ENCODE data around the gene S1PR5. TPM values are rescaled to one million over a fixed set of nuclear protein-coding genes. Genes with fewer than 3 reads are reported as not detected.
A peak's percentile ranks its signal among the peaks of the same experiment; 100 is the strongest.

Gene S1PR5
- total RNA-seq, result 1 to 10 TPM; 1.2 to 5.1 TPM
- 1.6 TPM for polyA plus RNA-seq (2013, experiment 1 of 2)
- polyA plus RNA-seq (2013, experiment 2 of 2), result 1.6 TPM
- long read RNA-seq, experiment 1, partial matches to known transcripts, result 0 of 5 reads
- long read RNA-seq, experiment 1, other reads (novel, unspliced or antisense), result 1 of 5 reads
- long read RNA-seq, experiment 2, transcript S1PR5-202 (2 exons, 2,191 nt), result major isoform, 7 of 13 reads
- long read RNA-seq, experiment 2, partial matches to known transcripts, result 0 of 13 reads
- long read RNA-seq, experiment 2, other reads (novel, unspliced or antisense), result 2 of 13 reads
- long read RNA-seq, experiment 3, transcript S1PR5-202 (2 exons, 2,191 nt), result major isoform, 9 of 10 reads
- long read RNA-seq, experiment 3, partial matches to known transcripts, result 0 of 10 reads
- long read RNA-seq, experiment 3, other reads (novel, unspliced or antisense), result 0 of 10 reads
- long read RNA-seq, experiment 4, result 0 reads

DNA sequence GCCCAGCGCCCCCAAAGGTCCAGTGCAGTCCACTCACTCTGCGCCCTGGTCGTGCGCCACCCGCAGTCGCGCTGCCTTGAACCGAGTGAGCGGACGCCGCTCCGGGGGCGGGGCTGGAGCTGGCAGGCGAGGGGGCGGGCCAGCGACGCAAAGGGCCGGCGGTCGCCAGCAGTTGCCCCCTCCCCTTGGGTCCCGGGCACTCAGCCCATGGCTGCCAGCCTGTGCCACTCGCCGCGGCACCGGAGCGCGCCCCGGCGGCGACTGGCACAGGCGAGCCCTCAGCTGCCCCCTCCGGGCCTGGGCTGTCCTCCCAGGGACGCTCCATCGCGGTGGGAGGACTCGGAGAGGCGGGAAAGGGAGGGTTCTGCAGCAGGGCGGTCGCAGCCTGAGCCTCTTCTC is at the start of gene S1PR5:
TSS of gene S1PR5 (minus strand) at position 87 of the 399 bp plus-strand sequence. CDS start 2,436 bp downstream, outside the sequence.
- WGBS, 2 experiments (ENCODE audit: insufficient coverage in 1 of 2, insufficient read length in 1 of 2), result 2 to 4% methylated on average over 9 to 39 of the region's 39 CpGs
- peaks cover 73% of the 10 kb centered on the region for H3K27me3 ChIP-seq (ENCODE audit: control insufficient read depth, insufficient read depth, low read length, poor library complexity, severe bottlenecking)
- no peaks in the 10 kb centered on the region for H3K36me3 ChIP-seq (ENCODE audit: control insufficient read depth, insufficient read depth, low read length)
- peak; percentile 85 for DNase-seq
- Mint-ChIP-seq H3K27ac (peak within 1 kb of the TSS; percentile 22), H3K9me3 (no peaks in the 10 kb centered on the region), H3K4me1 (peaks cover 12% of the 10 kb centered on the region), H3K4me3 (peak within 1 kb of the TSS; percentile 47), H3K27me3 (ENCODE audit: insufficient read depth) (peaks cover 75% of the 10 kb centered on the region), H3K36me3 (ENCODE audit: low read depth) (no peaks in the 10 kb centered on the region)
- H3K27ac ChIP-seq (ENCODE audit: low read depth, low read length), result no peak within 1 kb of the TSS
- H3K9me3 ChIP-seq (ENCODE audit: control insufficient read depth, low read length), result no peaks in the 10 kb centered on the region
- no peak for TF ChIP-seq CTCF (conservative IDR thresholded peaks at IDR 0.05)
- peak within 1 kb of the TSS; percentile 20 for H3K9ac ChIP-seq (ENCODE audit: extremely low read depth, low read length, poor library complexity, severe bottlenecking)
- H3K4me3 ChIP-seq (ENCODE audit: low read length), result peak within 1 kb of the TSS; percentile 79
- H3K4me1 ChIP-seq (ENCODE audit: control insufficient read depth, insufficient read depth, low read length), result no peaks in the 10 kb centered on the region

GRCh38 chr19:10566658-10567410 is 49.6 kb upstream of the S1PR5 start:
- Histone ChIP-seq H3K9ac (ENCODE audit: extremely low read depth, low read length, poor library complexity, severe bottlenecking) (no peak overlapping the region), H3K27ac (ENCODE audit: low read depth, low read length) (no peak overlapping the region), H3K4me1 (ENCODE audit: control insufficient read depth, insufficient read depth, low read length) (no peaks in the 10 kb centered on the region), H3K27me3 (ENCODE audit: control insufficient read depth, insufficient read depth, low read length, poor library complexity, severe bottlenecking) (peaks cover 16% of the 10 kb centered on the region), H3K4me3 (ENCODE audit: low read length) (no peak overlapping the region), H3K36me3 (ENCODE audit: control insufficient read depth, insufficient read depth, low read length) (peaks cover 9% of the 10 kb centered on the region), H3K9me3 (ENCODE audit: control insufficient read depth, low read length) (no peaks in the 10 kb centered on the region)
- peak overlapping the region; percentile 91 for H3K4me3 Mint-ChIP-seq
- no peak overlapping the region for H3K27ac Mint-ChIP-seq
- H3K27me3 Mint-ChIP-seq (ENCODE audit: insufficient read depth), result peaks cover 19% of the 10 kb centered on the region
- H3K9me3 Mint-ChIP-seq, result no peaks in the 10 kb centered on the region
- 87 to 92% methylated on average over 14 to 19 of the region's 19 CpGs for WGBS, 2 experiments (ENCODE audit: insufficient coverage in 1 of 2, insufficient read length in 1 of 2)
- H3K4me1 Mint-ChIP-seq, result peaks cover 23% of the 10 kb centered on the region
- TF ChIP-seq CTCF (conservative IDR thresholded peaks at IDR 0.05), result no peak
- peaks cover 7% of the 10 kb centered on the region for H3K36me3 Mint-ChIP-seq (ENCODE audit: low read depth)
- DNase-seq, result peak; percentile 63

GRCh38 chr19:10566408-10566657 is 49.1 kb upstream of the S1PR5 start:
- H3K9me3 Mint-ChIP-seq, result no peaks in the 10 kb centered on the region
- Histone ChIP-seq H3K36me3 (ENCODE audit: control insufficient read depth, insufficient read depth, low read length) (peaks cover 14% of the 10 kb centered on the region), H3K4me1 (ENCODE audit: control insufficient read depth, insufficient read depth, low read length) (no peaks in the 10 kb centered on the region), H3K4me3 (ENCODE audit: low read length) (peak overlapping the region; percentile 73), H3K9ac (ENCODE audit: extremely low read depth, low read length, poor library complexity, severe bottlenecking) (no peak overlapping the region), H3K9me3 (ENCODE audit: control insufficient read depth, low read length) (no peaks in the 10 kb centered on the region), H3K27ac (ENCODE audit: low read depth, low read length) (no peak overlapping the region), H3K27me3 (ENCODE audit: control insufficient read depth, insufficient read depth, low read length, poor library complexity, severe bottlenecking) (peaks cover 16% of the 10 kb centered on the region)
- TF ChIP-seq CTCF (conservative IDR thresholded peaks at IDR 0.05), result no peak
- H3K4me3 Mint-ChIP-seq, result peak overlapping the region; percentile 91
- peaks cover 19% of the 10 kb centered on the region for H3K27me3 Mint-ChIP-seq (ENCODE audit: insufficient read depth)
- 40 to 70% methylated on average over 2 to 4 of the region's 4 CpGs for WGBS, 2 experiments (ENCODE audit: insufficient coverage in 1 of 2, insufficient read length in 1 of 2)
- peaks cover 12% of the 10 kb centered on the region for H3K36me3 Mint-ChIP-seq (ENCODE audit: low read depth)
- DNase-seq, result no peak
- peaks cover 23% of the 10 kb centered on the region for H3K4me1 Mint-ChIP-seq
- H3K27ac Mint-ChIP-seq, result no peak overlapping the region
